Thyroid gland (tissue), 4 donors: ENCODE results near the gene SF1.

ENCODE experiments used
- CTCF ChIP-seq, 6 experiments: fragments of 200-600 bp in 3 of 6; fragments of 450-650 bp in 3 of 6; sonication (generic) in 3 of 6; IDR thresholded peaks; one replicate each; pipeline ENCODE4 v1.5.1; 2016 to 2019; ENCODE audit warnings: antibody characterized with exemption in 6 of 6, mild to moderate bottlenecking in 2 of 6, inconsistent platforms in 1 of 6, moderate library complexity in 1 of 6
- POLR2A ChIP-seq, 2 donors: fragments of 450-650 bp; IDR thresholded peaks; one replicate each; pipeline ENCODE4 v1.6.1; 2017; ENCODE audit warnings: antibody characterized with exemption in 2 of 2, mild to moderate bottlenecking in 2 of 2, moderate library complexity in 1 of 2

GRCh38 chr11:64784813-64785581 is 6.7 kb upstream of the SF1 start:
- no peak for TF ChIP-seq POLR2A (IDR thresholded peaks at IDR 0.05)
- no peak for TF ChIP-seq CTCF (IDR thresholded peaks at IDR 0.05)
